ENCODE results near the gene SUPT5H. TPM values are rescaled to one million over a fixed set of nuclear protein-coding genes. Genes with fewer than 3 reads are reported as not detected.

SUPT5H gene
- total and polyA plus RNA-seq, 12 donors: 56.2 to 149 (median 84.3) TPM

GRCh38 chr19:39402346-39403300, 42.8 kb upstream of the SUPT5H start:
- peaks cover 0 to 20% (median under 1%) of the 10 kb centered on the region in 9 donors for H3K36me3 ChIP-seq
- H3K27me3 ChIP-seq: no peaks in the 10 kb centered on the region
- H3K27ac ChIP-seq: peak overlapping the region; percentile 95 to 100 (median 99)
- DNase-seq: peak; percentile 92 to 97
- no peaks in the 10 kb centered on the region for H3K9me3 ChIP-seq
- peak overlapping the region; percentile 42 to 71 (median 54) for H3K4me3 ChIP-seq
- peaks cover 11 to 84% (median 40%) of the 10 kb centered on the region in 9 donors for H3K4me1 ChIP-seq
- intact Hi-C loops (cut with DNase I): no loop called here
- 2% methylated on average over 59 of the region's 59 CpGs for WGBS, 2 donors
- no peak for TF ChIP-seq CTCF (IDR thresholded peaks at IDR 0.05)
- ATAC-seq: peak; percentile 34 to 58 (median 48)

GRCh38 chr19:39403331-39404312, 41.8 kb upstream of the SUPT5H start:
- Histone ChIP-seq H3K27ac (peak overlapping the region; percentile 95 to 100 (median 99)), H3K4me3 (peak overlapping the region; percentile 3 to 71 (median 54)), H3K9me3 (no peaks in the 10 kb centered on the region), H3K36me3 (peaks cover 6 to 24% (median 9%) of the 10 kb centered on the region in 9 donors), H3K4me1 (peaks cover 11 to 79% (median 36%) of the 10 kb centered on the region in 9 donors), H3K27me3 (no peaks in the 10 kb centered on the region)
- WGBS, 2 donors: 3 to 4% methylated on average over 43 of the region's 43 CpGs
- peak; percentile 58 to 79 (median 68) for ATAC-seq
- TF ChIP-seq CTCF (IDR thresholded peaks at IDR 0.05): no peak
- intact Hi-C loops (cut with DNase I): no loop called here
- peak; percentile 98 to 99 for DNase-seq

- DNase-seq: peak in 1 of 2 donors; percentile 9
- H3K9me3 ChIP-seq: no peaks in the 10 kb centered on the region
Measured at GRCh38 chr19:39405261-39405957, 40.0 kb upstream of the SUPT5H start.

More at GRCh38 chr19:39405261-39405957, 40.0 kb upstream of the SUPT5H start:
- H3K27me3 ChIP-seq: no peaks in the 10 kb centered on the region
- TF ChIP-seq CTCF (IDR thresholded peaks at IDR 0.05): no peak
- ATAC-seq: no peak
- intact Hi-C loops (cut with DNase I): no loop called here
- H3K27ac ChIP-seq: peak overlapping the region; percentile 94 to 100 (median 99)
- peaks cover 13 to 78% (median 46%) of the 10 kb centered on the region in 9 donors for H3K4me1 ChIP-seq
- H3K36me3 ChIP-seq: peaks cover 6 to 22% (median 9%) of the 10 kb centered on the region in 9 donors
- 94% methylated on average over 16 to 17 of the region's 17 CpGs for WGBS, 2 donors
- peak overlapping the region in 8 of 10 donors; percentile 67 to 98 (median 90) for H3K4me3 ChIP-seq

Data from heart right ventricle (tissue), 16 donors.